GM18868 (cell line): ENCODE data around the gene CYP1B1.
A peak's percentile ranks its signal among the peaks of the same experiment; 100 is the strongest.
"Not testable (repeated sequence)": the region's sequence is repeated elsewhere in the genome, so short reads cannot be mapped to it uniquely, and the experiment has no call there.

Source experiments
- ATAC-seq: cut with Tn5 transposase; IDR thresholded peaks from one replicate; pipeline ENCODE4 v1.9.1; 2021; ENCODE audit warnings: mild to moderate bottlenecking, moderate library complexity; ENCODE audit not compliant: unreplicated experiment

CYP1B1 gene

GRCh38 chr2:38037757-38038621 lies 38.0 kb downstream of the CYP1B1 start:
- ATAC-seq: peak; percentile 74

DNA sequence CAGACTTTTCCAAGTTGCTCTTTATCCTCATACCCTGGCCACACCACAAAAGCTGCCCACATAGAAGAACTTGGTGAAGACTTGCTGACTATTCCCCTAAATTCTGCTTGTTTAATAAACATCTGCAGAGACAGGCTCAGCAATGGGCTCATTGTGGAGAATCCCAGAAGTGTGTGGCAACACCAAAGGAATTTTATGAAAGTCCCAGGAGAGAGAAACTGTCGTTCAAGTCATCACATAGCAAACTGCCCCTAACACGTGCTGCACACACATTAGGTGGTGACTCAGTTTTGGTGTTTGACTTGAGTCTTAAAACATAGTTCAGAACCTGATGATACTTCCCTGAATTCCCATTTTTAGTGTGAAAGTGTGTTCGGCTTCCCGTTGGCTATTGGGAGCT lies 38.6 kb downstream of the CYP1B1 start:
- peak; percentile 7 for ATAC-seq

DNA sequence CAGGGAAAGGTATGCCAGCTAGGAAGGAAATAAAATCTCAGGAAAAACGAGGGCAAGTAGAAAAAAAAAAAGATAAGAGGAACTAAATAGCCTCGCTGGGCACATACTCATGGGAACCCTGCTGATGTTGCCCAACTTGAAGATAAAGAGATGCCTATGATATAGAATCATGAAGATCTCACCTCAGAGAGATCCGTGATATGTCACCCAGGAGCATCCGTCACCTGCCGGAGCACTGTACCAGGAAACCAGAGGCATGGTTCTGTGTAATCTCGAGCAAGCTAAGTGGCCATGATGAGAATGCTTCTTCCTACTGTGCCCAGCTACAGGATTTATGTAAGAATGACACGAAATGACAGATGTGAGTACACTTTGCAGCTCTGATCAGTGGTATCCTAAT lies 40.0 kb downstream of the CYP1B1 start:
- no peak for ATAC-seq

DNA sequence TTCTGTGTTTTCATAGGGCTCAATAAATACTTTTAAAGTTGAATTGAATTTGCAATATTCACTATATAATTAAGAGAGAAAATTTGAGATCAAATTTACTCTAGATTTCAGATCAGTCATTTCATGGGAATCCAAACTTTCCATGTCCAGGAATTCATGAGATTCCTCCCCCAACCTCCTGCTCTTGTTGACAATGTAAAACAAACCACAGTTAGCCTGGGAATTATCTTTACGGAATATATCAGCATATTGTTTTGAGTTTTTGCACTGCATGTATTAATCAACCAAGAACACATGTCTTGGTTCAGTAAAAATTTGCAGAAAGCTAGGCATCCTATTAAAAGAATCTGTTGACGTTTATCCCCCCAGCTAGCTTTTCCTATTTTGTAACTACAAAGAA lies 42.3 kb downstream of the CYP1B1 start:
- no peak for ATAC-seq

GRCh38 chr2:38032946-38033345 lies 43.0 kb downstream of the CYP1B1 start:
- ATAC-seq: no peak

- ATAC-seq: no peak
Observed at GRCh38 chr2:38030635-38031355, 45.2 kb downstream of the CYP1B1 start.

DNA sequence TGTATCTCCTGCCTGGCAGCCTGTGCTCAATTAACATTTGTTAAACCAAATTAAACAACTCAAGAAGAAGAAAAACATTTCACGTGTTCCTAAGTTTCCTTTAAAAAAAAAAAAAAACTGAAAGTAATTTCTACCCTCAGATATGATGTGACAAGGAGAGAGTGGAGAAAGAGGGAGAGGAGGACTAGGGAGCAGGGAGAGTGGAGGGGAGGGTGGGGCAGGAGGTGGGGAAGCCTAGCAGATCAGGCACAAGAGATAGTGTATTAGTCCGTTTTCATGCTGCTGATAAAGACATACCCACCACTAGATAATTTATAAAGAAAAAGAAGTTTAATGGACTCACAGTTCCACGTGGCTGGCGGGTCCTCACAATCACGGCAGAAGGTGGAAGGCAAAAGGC lies 46.4 kb downstream of the CYP1B1 start:
- no peak for ATAC-seq

DNA sequence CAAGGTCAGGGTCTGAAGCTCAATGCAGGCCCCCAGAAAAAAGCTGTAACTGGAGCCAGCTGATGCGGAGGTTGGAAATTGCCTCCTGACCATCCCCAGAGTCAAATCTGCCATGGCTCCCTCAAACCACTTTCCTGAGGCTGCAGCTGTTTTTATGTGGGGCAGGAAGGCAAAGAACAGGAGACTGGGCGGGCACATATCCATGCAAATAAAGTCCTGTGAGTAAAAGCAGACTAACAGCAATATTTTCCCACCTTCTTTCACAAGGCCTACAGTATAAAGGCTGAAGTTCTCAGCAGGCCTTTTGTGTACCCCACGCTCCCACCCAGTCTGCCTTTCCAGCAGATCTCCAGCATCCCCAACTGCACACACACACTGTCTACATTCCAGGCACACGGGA lies 47.1 kb downstream of the CYP1B1 start:
- ATAC-seq: no peak

DNA sequence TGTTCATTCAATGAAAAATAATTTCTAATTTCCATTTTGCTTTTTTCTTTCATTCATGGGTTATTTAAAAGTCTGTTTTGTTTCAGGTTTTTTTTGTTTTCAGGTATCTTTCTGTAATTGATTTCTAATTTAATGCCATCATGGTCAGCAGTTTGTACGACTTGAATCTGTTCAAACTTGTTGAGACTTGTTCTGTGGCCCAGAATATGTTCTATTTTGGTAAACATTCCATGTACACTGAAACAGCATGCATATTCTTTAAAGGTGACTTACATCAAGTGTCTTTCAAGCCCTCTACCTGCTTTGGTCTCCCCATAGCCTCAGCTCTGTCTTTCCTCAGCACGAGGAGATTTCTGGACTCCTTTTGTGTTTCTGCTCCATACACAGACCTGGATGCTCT lies 49.1 kb downstream of the CYP1B1 start:
- no peak for ATAC-seq

DNA sequence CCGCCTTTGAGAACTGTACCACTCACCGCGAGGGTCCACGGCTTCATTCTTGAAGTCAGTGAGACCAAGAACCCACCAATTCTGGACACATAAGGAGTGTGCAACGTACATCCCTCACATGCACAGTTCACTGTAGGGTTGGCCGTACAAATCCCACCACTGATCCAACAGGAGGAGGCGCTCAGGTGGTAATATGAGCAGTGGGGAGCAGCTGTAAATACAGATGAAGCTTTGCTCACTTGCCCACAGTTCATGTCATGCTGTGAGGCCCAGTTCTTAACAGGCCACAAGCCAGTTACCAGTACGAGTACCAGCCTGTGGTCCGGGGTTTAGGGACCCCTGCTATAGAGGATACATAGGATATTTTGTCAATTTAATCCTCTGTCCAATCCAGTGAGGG lies 54.4 kb downstream of the CYP1B1 start:
- ATAC-seq: no peak

- ATAC-seq: not testable (repeated sequence)
Observed at GRCh38 chr2:38020359-38021069, 55.4 kb downstream of the CYP1B1 start.

GRCh38 chr2:38017836-38018235 lies 58.1 kb downstream of the CYP1B1 start:
- no peak for ATAC-seq
